Activated T-cell treated with anti-CD3 and anti-CD28 coated beads, Interleukin-2, amount 50 U/mL, for 72 hours (primary cell): Measurements from ENCODE around the gene DLX5. TPM values are rescaled to one million over a fixed set of nuclear protein-coding genes. Genes with fewer than 3 reads are reported as not detected.

ENCODE experiments used
- ATAC-seq, 2 donors: fragments of 150-1000 bp; cut with Tn5 transposase; replicated peaks in 1 of 2; 2 replicates each; pipeline ENCODE4 v1.10.0; 2021; ENCODE audit warnings: moderate library complexity in 2 of 2, mild to moderate bottlenecking in 1 of 2
- DNase-seq, 2 donors: peaks; one replicate each; pipeline ENCODE4 v3.0.0; 2021 to 2022; ENCODE audit warnings: mixed read lengths in 1 of 2
- H3K27ac Mint-ChIP-seq: one replicate; pipeline ENCODE4 v1.8.0; 2022; ENCODE audit warnings: mild to moderate bottlenecking, moderate library complexity, mixed read lengths
- H3K27me3 Mint-ChIP-seq: one replicate; pipeline ENCODE4 v1.8.0; 2022; ENCODE audit warnings: low read depth, mixed read lengths
- H3K36me3 Mint-ChIP-seq, 2 donors: one replicate each; pipeline ENCODE4 v1.8.0; 2022; ENCODE audit warnings: mixed read lengths in 2 of 2, mild to moderate bottlenecking in 1 of 2; ENCODE audit not compliant: insufficient read depth in 2 of 2
- H3K4me1 Mint-ChIP-seq: one replicate; pipeline ENCODE4 v1.8.0; 2022; ENCODE audit warnings: low read depth, mixed read lengths
- H3K4me3 Mint-ChIP-seq, 2 donors: one replicate each; pipeline ENCODE4 v1.8.0; 2022; ENCODE audit warnings: mild to moderate bottlenecking in 2 of 2, mixed read lengths in 2 of 2, moderate library complexity in 2 of 2
- H3K9me3 Mint-ChIP-seq, 2 donors: one replicate each; pipeline ENCODE4 v1.8.0; 2022; ENCODE audit warnings: mixed read lengths in 2 of 2
- total RNA-seq, 2 donors: library from RNA; stranded (reverse); gene quantifications; one replicate each; pipeline ENCODE4 v1.2.3, GENCODE V29; 2022

The DLX5 gene
- total RNA-seq, 2 donors from 2014 or later: not detected

- no peak for DNase-seq
- H3K9me3 Mint-ChIP-seq: no peaks in the 10 kb centered on the region
- H3K4me3 Mint-ChIP-seq: no peak overlapping the region
- H3K27ac Mint-ChIP-seq: no peak overlapping the region
- peaks cover 5% of the 10 kb centered on the region for H3K4me1 Mint-ChIP-seq
- no peak for ATAC-seq
- peaks cover 83% of the 10 kb centered on the region for H3K27me3 Mint-ChIP-seq
- H3K36me3 Mint-ChIP-seq: peaks cover 0 to 3% of the 10 kb centered on the region in 2 donors
Measured at GRCh38 chr7:96985992-96986391, 38.6 kb downstream of the DLX5 start.

GRCh38 chr7:96982586-96982985, 42.0 kb downstream of the DLX5 start:
- Mint-ChIP-seq H3K36me3 (no peaks in the 10 kb centered on the region), H3K4me1 (no peaks in the 10 kb centered on the region), H3K27ac (no peak overlapping the region), H3K4me3 (no peak overlapping the region), H3K9me3 (no peaks in the 10 kb centered on the region), H3K27me3 (peaks cover 53% of the 10 kb centered on the region)
- DNase-seq: no peak
- no peak for ATAC-seq

GRCh38 chr7:96979551-96980276, 44.9 kb downstream of the DLX5 start:
- Mint-ChIP-seq H3K36me3 (no peaks in the 10 kb centered on the region), H3K27ac (no peak overlapping the region), H3K9me3 (no peaks in the 10 kb centered on the region), H3K4me1 (no peaks in the 10 kb centered on the region), H3K4me3 (no peak overlapping the region), H3K27me3 (peaks cover 44% of the 10 kb centered on the region)
- ATAC-seq: no peak
- no peak for DNase-seq

- H3K4me3 Mint-ChIP-seq: no peak overlapping the region
- H3K4me1 Mint-ChIP-seq: no peaks in the 10 kb centered on the region
- DNase-seq (no peak), ATAC-seq (no peak)
- H3K27me3 Mint-ChIP-seq: peaks cover 42% of the 10 kb centered on the region
- H3K9me3 Mint-ChIP-seq: no peaks in the 10 kb centered on the region
- H3K36me3 Mint-ChIP-seq: no peaks in the 10 kb centered on the region
- H3K27ac Mint-ChIP-seq: no peak overlapping the region
Measured at GRCh38 chr7:96977445-96977844, 47.2 kb downstream of the DLX5 start.

GRCh38 chr7:96976106-96976505, 48.5 kb downstream of the DLX5 start:
- no peaks in the 10 kb centered on the region for H3K36me3 Mint-ChIP-seq
- no peak overlapping the region for H3K4me3 Mint-ChIP-seq
- no peak for DNase-seq
- H3K27ac Mint-ChIP-seq: no peak overlapping the region
- no peaks in the 10 kb centered on the region for H3K4me1 Mint-ChIP-seq
- no peak for ATAC-seq
- H3K9me3 Mint-ChIP-seq: no peaks in the 10 kb centered on the region
- H3K27me3 Mint-ChIP-seq: peaks cover 34% of the 10 kb centered on the region

GRCh38 chr7:96973986-96974385, 50.6 kb downstream of the DLX5 start:
- Mint-ChIP-seq H3K4me3 (no peak overlapping the region), H3K27me3 (peaks cover 45% of the 10 kb centered on the region), H3K36me3 (no peaks in the 10 kb centered on the region), H3K4me1 (no peaks in the 10 kb centered on the region), H3K27ac (no peak overlapping the region), H3K9me3 (no peaks in the 10 kb centered on the region)
- ATAC-seq: no peak
- no peak for DNase-seq

- Mint-ChIP-seq H3K4me1 (no peaks in the 10 kb centered on the region), H3K36me3 (no peaks in the 10 kb centered on the region), H3K27ac (no peak overlapping the region), H3K9me3 (no peaks in the 10 kb centered on the region), H3K4me3 (no peak overlapping the region), H3K27me3 (peaks cover 45% of the 10 kb centered on the region)
- no peak for DNase-seq
- ATAC-seq: no peak
Measured at GRCh38 chr7:96970739-96971138, 53.9 kb downstream of the DLX5 start.

Other genes starting within 250 kb of the DLX5 start
- gene DLX6, start 19.3 kb downstream of the DLX5 start, total RNA-seq: not detected
- gene SDHAF3, start 92.9 kb upstream of the DLX5 start, total RNA-seq: 10 to 100 TPM; 16.1 to 19.0 TPM